HepG2 (cell line): ENCODE measurements around the gene RPGRIP1. TPM values are rescaled to one million over a fixed set of nuclear protein-coding genes. Genes with fewer than 3 reads are reported as not detected.
A peak's percentile ranks its signal among the peaks of the same experiment; 100 is the strongest.

Source experiments
- CTCF ChIP-seq: sonication (generic); formaldehyde crosslinking; IDR thresholded peaks from 2 replicates; pipeline ENCODE4 v1.5.0; 2020; ENCODE audit warnings: mild to moderate bottlenecking, missing genetic modification reagents, moderate library complexity
- EED ChIP-seq: sonication (generic); formaldehyde crosslinking; IDR thresholded peaks from 2 replicates; pipeline ENCODE4 v1.5.0; 2020; ENCODE audit warnings: mild to moderate bottlenecking, missing genetic modification reagents
- FOXP4 ChIP-seq: sonication (generic); formaldehyde crosslinking; IDR thresholded peaks from 2 replicates; pipeline ENCODE4 v1.4.0; 2020; ENCODE audit warnings: missing genetic modification reagents
- GATA4 ChIP-seq: sonication (generic); IDR thresholded peaks from 2 replicates; pipeline ENCODE4 v1.6.1; 2016; ENCODE audit warnings: antibody characterized with exemption, low read depth, borderline replicate concordance
- HDAC2 ChIP-seq: sonication (generic); formaldehyde crosslinking; IDR thresholded peaks from 2 replicates; pipeline ENCODE4 v1.4.0; 2020; ENCODE audit warnings: missing genetic modification reagents
- NONO ChIP-seq, 2 experiments: fragments of 450-650 bp in 1 of 2; sonication (generic) in 1 of 2; formaldehyde crosslinking in 1 of 2; IDR thresholded peaks in 1 of 2; conservative IDR thresholded peaks in 1 of 2; 2 replicates each; pipeline versions ENCODE4 v1.6.1 to v1.8.0; 2017 to 2022; ENCODE audit warnings: mild to moderate bottlenecking in 1 of 2, missing genetic modification reagents in 1 of 2, moderate library complexity in 1 of 2
- NR2F1 ChIP-seq, 2 experiments: fragments of 450-650 bp in 1 of 2; formaldehyde crosslinking in 1 of 2; IDR thresholded peaks; 2 replicates each; pipeline versions ENCODE4 v1.5.0 to v1.6.1; 2016 to 2020; ENCODE audit warnings: mild to moderate bottlenecking in 1 of 2, missing compliant biosample characterization in 1 of 2, missing genetic modification reagents in 1 of 2, moderate library complexity in 1 of 2
- POLR2AphosphoS5 ChIP-seq: IDR thresholded peaks from 2 replicates; pipeline ENCODE4 v1.6.1; 2012; ENCODE audit warnings: low read depth, low read length
- RAD21 ChIP-seq: fragments of 450-650 bp; formaldehyde crosslinking; IDR thresholded peaks from 2 replicates; pipeline ENCODE4 v1.5.0; 2020; ENCODE audit warnings: mild to moderate bottlenecking
- RARA ChIP-seq: IDR thresholded peaks from 2 replicates; pipeline ENCODE4 v1.6.1; 2016; ENCODE audit warnings: missing genetic modification reagents, missing compliant biosample characterization
- SMAD1 ChIP-seq: sonication (generic); formaldehyde crosslinking; IDR thresholded peaks from 2 replicates; pipeline ENCODE4 v1.4.0; 2020; ENCODE audit warnings: missing genetic modification reagents, low read depth, mild to moderate bottlenecking, borderline replicate concordance
- SRSF4 ChIP-seq: fragments of 200-400 bp; formaldehyde crosslinking; IDR thresholded peaks from one replicate; pipeline ENCODE4 v1.6.1; 2018; ENCODE audit warnings: mild to moderate bottlenecking, low read depth, low read length, moderate library complexity; ENCODE audit not compliant: poor library complexity, severe bottlenecking
- TARDBP ChIP-seq: sonication (generic); formaldehyde crosslinking; IDR thresholded peaks from 2 replicates; pipeline ENCODE4 v1.8.0; 2022; ENCODE audit warnings: mild to moderate bottlenecking, missing genetic modification reagents
- TBX2 ChIP-seq: sonication (generic); formaldehyde crosslinking; IDR thresholded peaks from 2 replicates; pipeline ENCODE4 v1.5.0; 2020; ENCODE audit warnings: missing genetic modification reagents, mild to moderate bottlenecking, borderline replicate concordance
- THAP11 ChIP-seq: IDR thresholded peaks from 2 replicates; pipeline ENCODE4 v1.6.1; 2016; ENCODE audit warnings: missing biosample characterization, missing genetic modification reagents
- ZFP36 ChIP-seq: fragments of 150-350 bp; IDR thresholded peaks from 2 replicates; pipeline ENCODE4 v1.6.1; 2018; ENCODE audit warnings: borderline replicate concordance, low read length, low read depth; ENCODE audit not compliant: partially characterized antibody
- ZNF234 ChIP-seq: sonication (generic); formaldehyde crosslinking; conservative IDR thresholded peaks from 2 replicates; pipeline ENCODE4 v1.5.1; 2020; ENCODE audit warnings: mild to moderate bottlenecking, missing genetic modification reagents
- ZNF276 ChIP-seq: sonication (generic); formaldehyde crosslinking; IDR thresholded peaks from 2 replicates; pipeline ENCODE4 v1.4.0; 2020; ENCODE audit warnings: mild to moderate bottlenecking, low read depth, missing genetic modification reagents
- ZNF282 ChIP-seq: fragments of 450-650 bp; IDR thresholded peaks from 2 replicates; pipeline ENCODE4 v1.6.1; 2018; ENCODE audit not compliant: partially characterized antibody
- polyA plus RNA-seq, 8 experiments: library from polyadenylated mRNA; depleted of rRNA in 3 of 8; stranded (reverse) in 7 of 8; unstranded in 1 of 8; fragments of >200 nt; fragmentation: Illumina TruSeq in 4 of 8; extraction: Trizol in 4 of 8; gene quantifications; 2 replicates each; pipeline versions ENCODE4 v1.2.1 to v1.2.3, GENCODE V29; 2011 to 2016; ENCODE audit warnings: low read depth in 4 of 8, missing spikeins in 1 of 8, mixed read lengths in 1 of 8; ENCODE audit not compliant: insufficient read depth in 1 of 8
- total RNA-seq, 5 experiments: library from RNA; depleted of rRNA; stranded (reverse); fragments of >200 nt; fragmentation: Illumina TruSeq; extraction: Trizol; gene quantifications; 2 replicates each; pipeline ENCODE4 v1.2.3, GENCODE V29; 2016; ENCODE audit warnings: low read depth in 1 of 5
- TF ChIP-seq, protein P1 (sequence below): sonication (generic); formaldehyde crosslinking; IDR thresholded peaks from 2 replicates; pipeline ENCODE4 v1.4.0; 2020; ENCODE audit warnings: mild to moderate bottlenecking, missing genetic modification reagents

Gene RPGRIP1
- total and polyA plus RNA-seq, 2 of the 13 experiments (the other 11 are each of a cell fraction or from before 2014, with no cell fraction given): 0.13 to 1.1 TPM

GRCh38 chr14:21238823-21239518, 40.9 kb upstream of the RPGRIP1 start (continued):
- peak in 1 of 2 experiments; percentile 58; a peak in 1 of 4 replicates for TF ChIP-seq NR2F1 (CRISPR knock-in tag; IDR thresholded peaks at IDR 0.05)
- no peak for TF ChIP-seq SRSF4
- TF ChIP-seq ZNF282: no peak
- no peak for TF ChIP-seq NONO (IDR thresholded peaks at IDR 0.05)
- 0 out of 2 replicates have a peak, but pooled peaks have one; percentile 9 for TF ChIP-seq NONO (CRISPR knock-in tag; conservative IDR thresholded peaks at IDR 0.05)
- peak; percentile 42 for TF ChIP-seq POLR2AphosphoS5
- TF ChIP-seq GATA4: no peak
- TF ChIP-seq TBX2: no peak
- TF ChIP-seq SMAD1 (CRISPR knock-in tag): 0 out of 2 replicates have a peak, but pooled peaks have one; percentile 55
- TF ChIP-seq FOXP4 (CRISPR knock-in tag): no peak
- 0 out of 2 replicates have a peak, but pooled peaks have one; percentile 45 for TF ChIP-seq RARA (CRISPR knock-in tag)
- TF ChIP-seq ZNF276 (CRISPR knock-in tag): no peak
- TF ChIP-seq RAD21 (CRISPR knock-in tag): no peak
- TF ChIP-seq ZFP36: no peak
- no peak for TF ChIP-seq HDAC2
- no peak for TF ChIP-seq CTCF
- TF ChIP-seq TARDBP (CRISPR knock-in tag): 0 out of 2 replicates have a peak, but pooled peaks have one; percentile 10
- no peak for TF ChIP-seq ZNF234 (CRISPR knock-in tag)
- TF ChIP-seq EED: no peak
- no peak for TF ChIP-seq THAP11 (CRISPR knock-in tag)
- TF ChIP-seq, protein P1, sequence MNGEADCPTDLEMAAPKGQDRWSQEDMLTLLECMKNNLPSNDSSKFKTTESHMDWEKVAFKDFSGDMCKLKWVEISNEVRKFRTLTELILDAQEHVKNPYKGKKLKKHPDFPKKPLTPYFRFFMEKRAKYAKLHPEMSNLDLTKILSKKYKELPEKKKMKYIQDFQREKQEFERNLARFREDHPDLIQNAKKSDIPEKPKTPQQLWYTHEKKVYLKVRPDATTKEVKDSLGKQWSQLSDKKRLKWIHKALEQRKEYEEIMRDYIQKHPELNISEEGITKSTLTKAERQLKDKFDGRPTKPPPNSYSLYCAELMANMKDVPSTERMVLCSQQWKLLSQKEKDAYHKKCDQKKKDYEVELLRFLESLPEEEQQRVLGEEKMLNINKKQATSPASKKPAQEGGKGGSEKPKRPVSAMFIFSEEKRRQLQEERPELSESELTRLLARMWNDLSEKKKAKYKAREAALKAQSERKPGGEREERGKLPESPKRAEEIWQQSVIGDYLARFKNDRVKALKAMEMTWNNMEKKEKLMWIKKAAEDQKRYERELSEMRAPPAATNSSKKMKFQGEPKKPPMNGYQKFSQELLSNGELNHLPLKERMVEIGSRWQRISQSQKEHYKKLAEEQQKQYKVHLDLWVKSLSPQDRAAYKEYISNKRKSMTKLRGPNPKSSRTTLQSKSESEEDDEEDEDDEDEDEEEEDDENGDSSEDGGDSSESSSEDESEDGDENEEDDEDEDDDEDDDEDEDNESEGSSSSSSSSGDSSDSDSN: no peak
